Measurements from ENCODE around the gene KIF1C.
A peak's percentile ranks its signal among the peaks of the same experiment; 100 is the strongest.

Gene KIF1C

DNA sequence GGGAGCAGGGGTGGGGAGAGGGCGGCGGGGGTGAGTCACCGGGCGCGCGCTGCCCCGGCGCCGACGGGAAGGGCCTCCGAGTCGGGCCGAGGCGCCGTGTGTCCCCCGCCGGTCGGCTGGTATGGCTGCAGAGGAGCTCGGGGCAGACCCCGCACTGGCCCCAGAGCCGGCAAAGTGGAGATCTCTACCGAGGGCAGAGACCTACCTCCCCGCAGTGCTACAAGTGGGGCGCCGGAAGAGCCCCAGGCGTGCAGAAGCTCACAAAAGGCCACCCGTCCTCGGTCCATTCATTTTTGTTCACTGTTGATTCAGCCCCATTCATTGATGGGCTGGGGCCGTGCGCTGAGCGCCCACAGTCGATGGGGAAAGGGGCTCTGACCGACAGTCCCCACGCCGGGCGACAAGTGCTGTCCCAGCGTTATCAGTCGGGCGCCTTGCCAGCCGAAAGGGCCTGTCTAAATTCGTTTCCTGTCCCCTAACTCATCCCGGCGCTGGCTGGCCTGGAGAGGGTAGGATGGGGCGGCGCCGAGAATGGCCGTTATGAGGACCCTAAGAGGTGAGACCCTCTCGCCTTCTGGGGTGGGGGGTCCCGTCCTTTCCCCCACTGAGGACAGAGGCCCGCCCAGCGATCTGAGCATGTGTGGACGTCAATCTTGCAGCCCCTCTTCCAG, 47.5 kb upstream of the KIF1C start:
- no peaks in the 10 kb centered on the region for H3K9me3 ChIP-seq (ENCODE audit: control insufficient read depth, low read length)
- H3K27ac ChIP-seq: peak overlapping the region; percentile 51
- no peaks in the 10 kb centered on the region for H3K27me3 ChIP-seq (ENCODE audit: control insufficient read depth, insufficient read depth, low read length)
- H3K4me3 ChIP-seq (ENCODE audit: low read depth, low read length): peak overlapping the region; percentile 50
- TF ChIP-seq, protein P1, sequence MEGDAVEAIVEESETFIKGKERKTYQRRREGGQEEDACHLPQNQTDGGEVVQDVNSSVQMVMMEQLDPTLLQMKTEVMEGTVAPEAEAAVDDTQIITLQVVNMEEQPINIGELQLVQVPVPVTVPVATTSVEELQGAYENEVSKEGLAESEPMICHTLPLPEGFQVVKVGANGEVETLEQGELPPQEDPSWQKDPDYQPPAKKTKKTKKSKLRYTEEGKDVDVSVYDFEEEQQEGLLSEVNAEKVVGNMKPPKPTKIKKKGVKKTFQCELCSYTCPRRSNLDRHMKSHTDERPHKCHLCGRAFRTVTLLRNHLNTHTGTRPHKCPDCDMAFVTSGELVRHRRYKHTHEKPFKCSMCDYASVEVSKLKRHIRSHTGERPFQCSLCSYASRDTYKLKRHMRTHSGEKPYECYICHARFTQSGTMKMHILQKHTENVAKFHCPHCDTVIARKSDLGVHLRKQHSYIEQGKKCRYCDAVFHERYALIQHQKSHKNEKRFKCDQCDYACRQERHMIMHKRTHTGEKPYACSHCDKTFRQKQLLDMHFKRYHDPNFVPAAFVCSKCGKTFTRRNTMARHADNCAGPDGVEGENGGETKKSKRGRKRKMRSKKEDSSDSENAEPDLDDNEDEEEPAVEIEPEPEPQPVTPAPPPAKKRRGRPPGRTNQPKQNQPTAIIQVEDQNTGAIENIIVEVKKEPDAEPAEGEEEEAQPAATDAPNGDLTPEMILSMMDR (IDR thresholded peaks at IDR 0.05): no peak
- no peak overlapping the region for H3K9ac ChIP-seq
- peaks cover 8% of the 10 kb centered on the region for H3K4me1 ChIP-seq
- H3K79me2 ChIP-seq: peaks cover 4% of the 10 kb centered on the region
- H2AFZ ChIP-seq: peak overlapping the region; percentile 79
- no peaks in the 10 kb centered on the region for H3K36me3 ChIP-seq (ENCODE audit: control insufficient read depth, insufficient read depth, low read length)
- peak overlapping the region; percentile 79 for H3K4me2 ChIP-seq (ENCODE audit: low read length)

DNA sequence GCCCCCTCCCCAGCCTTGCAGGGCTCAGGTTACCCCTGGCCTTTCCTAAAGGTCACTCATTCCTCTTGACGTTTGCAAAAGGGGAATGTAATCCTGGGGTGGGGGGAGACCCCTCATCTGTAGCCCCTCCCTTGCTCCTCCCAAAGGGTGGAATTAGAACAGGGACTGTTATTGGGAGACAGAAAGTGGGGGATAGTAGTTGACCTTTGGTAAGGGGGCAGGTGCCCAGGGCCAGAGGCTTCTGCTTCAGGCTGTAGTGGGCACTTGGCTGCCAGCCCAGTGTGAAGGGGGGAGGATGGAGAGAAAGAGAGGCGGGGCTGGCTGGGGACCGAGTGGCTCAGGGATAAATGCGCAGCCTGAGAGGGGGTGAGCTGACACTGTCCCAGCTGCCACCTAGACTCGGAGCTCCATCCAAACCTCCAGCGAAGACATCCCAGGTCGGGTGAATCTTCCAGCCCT, 47.0 kb upstream of the KIF1C start, which contains the start of gene ENO3:
TSS of gene ENO3 (plus strand) at position 374 of the 459 bp plus-strand sequence. CDS start 711 bp downstream, outside the sequence.
- Histone ChIP-seq H3K9ac (no peak within 1 kb of the TSS), H3K4me2 (ENCODE audit: low read length) (peak within 1 kb of the TSS; percentile 79), H3K27me3 (ENCODE audit: control insufficient read depth, insufficient read depth, low read length) (no peaks in the 10 kb centered on the region), H2AFZ (peak within 1 kb of the TSS; percentile 79), H3K27ac (peak within 1 kb of the TSS; percentile 51), H3K79me2 (peaks cover 4% of the 10 kb centered on the region), H3K4me1 (peaks cover 6% of the 10 kb centered on the region), H3K36me3 (ENCODE audit: control insufficient read depth, insufficient read depth, low read length) (no peaks in the 10 kb centered on the region), H3K4me3 (ENCODE audit: low read depth, low read length) (peak within 1 kb of the TSS; percentile 50), H3K9me3 (ENCODE audit: control insufficient read depth, low read length) (no peaks in the 10 kb centered on the region)
- TF ChIP-seq, protein P1 (IDR thresholded peaks at IDR 0.05): no peak

DNA sequence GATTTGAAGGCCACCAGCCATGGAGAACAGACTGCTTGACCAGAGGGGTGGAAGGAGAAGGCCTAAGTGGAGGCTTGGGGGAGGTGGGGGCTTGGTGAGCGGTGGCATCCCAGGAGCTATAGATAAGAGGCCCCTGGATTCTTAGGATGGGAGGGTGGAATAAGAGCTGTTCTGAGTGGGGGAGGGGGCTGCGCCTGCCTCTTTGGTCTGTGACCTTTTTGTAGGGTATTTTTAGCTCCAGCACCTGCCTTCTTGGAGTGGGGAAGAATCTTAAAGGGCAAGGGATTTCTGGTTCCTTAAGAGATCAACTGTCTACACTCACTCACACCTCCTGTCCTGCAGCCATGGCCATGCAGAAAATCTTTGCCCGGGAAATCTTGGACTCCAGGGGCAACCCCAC, 46.3 kb upstream of the KIF1C start:
- H3K4me3 ChIP-seq (ENCODE audit: low read depth, low read length): no peak overlapping the region
- H2AFZ ChIP-seq: no peak overlapping the region
- H3K79me2 ChIP-seq: peaks cover 4% of the 10 kb centered on the region
- H3K27ac ChIP-seq: no peak overlapping the region
- H3K9ac ChIP-seq: no peak overlapping the region
- no peaks in the 10 kb centered on the region for H3K9me3 ChIP-seq (ENCODE audit: control insufficient read depth, low read length)
- H3K36me3 ChIP-seq (ENCODE audit: control insufficient read depth, insufficient read depth, low read length): no peaks in the 10 kb centered on the region
- H3K4me2 ChIP-seq (ENCODE audit: low read length): no peak overlapping the region
- TF ChIP-seq, protein P1 (IDR thresholded peaks at IDR 0.05): no peak
- H3K4me1 ChIP-seq: peaks cover 12% of the 10 kb centered on the region
- no peaks in the 10 kb centered on the region for H3K27me3 ChIP-seq (ENCODE audit: control insufficient read depth, insufficient read depth, low read length)

DNA sequence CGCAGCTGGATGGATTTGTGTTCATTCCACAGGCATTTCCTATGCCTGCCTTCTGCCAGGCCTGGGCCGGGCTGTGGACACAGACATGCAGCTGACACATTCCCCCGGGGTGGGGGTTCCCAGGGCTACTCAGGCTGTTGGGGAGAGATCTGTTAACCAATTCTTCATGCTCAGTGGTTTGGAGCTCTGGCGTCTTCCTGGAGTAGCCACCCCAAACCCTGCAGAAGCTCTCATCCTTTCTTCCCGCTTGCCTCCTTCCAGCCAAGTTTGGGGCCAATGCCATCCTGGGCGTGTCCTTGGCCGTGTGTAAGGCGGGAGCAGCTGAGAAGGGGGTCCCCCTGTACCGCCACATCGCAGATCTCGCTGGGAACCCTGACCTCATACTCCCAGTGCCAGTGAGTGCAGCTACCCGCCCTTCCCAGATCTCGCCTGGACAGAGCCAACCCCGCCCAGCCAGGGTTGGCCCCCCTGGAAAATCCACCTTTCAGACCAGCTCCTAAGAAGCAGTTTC, 44.2 kb upstream of the KIF1C start:
- no peak overlapping the region for H3K4me3 ChIP-seq (ENCODE audit: low read depth, low read length)
- H3K27ac ChIP-seq: no peak overlapping the region
- no peak overlapping the region for H3K9ac ChIP-seq
- TF ChIP-seq, protein P1 (IDR thresholded peaks at IDR 0.05): no peak
- no peaks in the 10 kb centered on the region for H3K36me3 ChIP-seq (ENCODE audit: control insufficient read depth, insufficient read depth, low read length)
- peaks cover 12% of the 10 kb centered on the region for H3K4me1 ChIP-seq
- H2AFZ ChIP-seq: no peak overlapping the region
- H3K4me2 ChIP-seq (ENCODE audit: low read length): no peak overlapping the region
- H3K79me2 ChIP-seq: no peaks in the 10 kb centered on the region
- no peaks in the 10 kb centered on the region for H3K27me3 ChIP-seq (ENCODE audit: control insufficient read depth, insufficient read depth, low read length)
- no peaks in the 10 kb centered on the region for H3K9me3 ChIP-seq (ENCODE audit: control insufficient read depth, low read length)

All from parathyroid adenoma (tissue), 2 donors.